GM19324 (cell line): ENCODE measurements around the gene DIRAS3.
"Not testable (repeated sequence)": the region's sequence is repeated elsewhere in the genome, so short reads cannot be mapped to it uniquely, and the experiment has no call there.

Experiments
- ATAC-seq: cut with Tn5 transposase; IDR thresholded peaks from one replicate; pipeline ENCODE4 v1.9.1; 2021; ENCODE audit warnings: mild to moderate bottlenecking, moderate library complexity; ENCODE audit not compliant: unreplicated experiment, low FRiP score

Gene DIRAS3

DNA sequence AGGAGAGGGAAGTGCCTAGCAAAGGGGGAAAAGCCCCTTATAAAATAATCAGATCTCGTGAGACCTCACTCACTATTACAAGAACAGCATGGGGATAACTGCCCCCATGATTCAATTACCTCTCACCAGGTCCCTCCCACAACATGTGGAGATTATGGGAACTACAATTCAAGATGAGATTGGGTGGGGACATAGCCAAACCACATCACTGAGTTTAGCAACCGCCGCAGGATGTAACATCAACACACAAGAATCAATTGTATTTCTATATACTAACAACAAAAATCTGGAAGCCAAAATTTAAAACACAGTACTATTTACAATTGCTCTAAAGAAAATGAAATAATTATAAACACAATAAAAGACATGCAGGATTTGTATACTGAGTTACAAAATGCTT is 21.9 kb downstream of the DIRAS3 start:
- ATAC-seq = no peak

DNA sequence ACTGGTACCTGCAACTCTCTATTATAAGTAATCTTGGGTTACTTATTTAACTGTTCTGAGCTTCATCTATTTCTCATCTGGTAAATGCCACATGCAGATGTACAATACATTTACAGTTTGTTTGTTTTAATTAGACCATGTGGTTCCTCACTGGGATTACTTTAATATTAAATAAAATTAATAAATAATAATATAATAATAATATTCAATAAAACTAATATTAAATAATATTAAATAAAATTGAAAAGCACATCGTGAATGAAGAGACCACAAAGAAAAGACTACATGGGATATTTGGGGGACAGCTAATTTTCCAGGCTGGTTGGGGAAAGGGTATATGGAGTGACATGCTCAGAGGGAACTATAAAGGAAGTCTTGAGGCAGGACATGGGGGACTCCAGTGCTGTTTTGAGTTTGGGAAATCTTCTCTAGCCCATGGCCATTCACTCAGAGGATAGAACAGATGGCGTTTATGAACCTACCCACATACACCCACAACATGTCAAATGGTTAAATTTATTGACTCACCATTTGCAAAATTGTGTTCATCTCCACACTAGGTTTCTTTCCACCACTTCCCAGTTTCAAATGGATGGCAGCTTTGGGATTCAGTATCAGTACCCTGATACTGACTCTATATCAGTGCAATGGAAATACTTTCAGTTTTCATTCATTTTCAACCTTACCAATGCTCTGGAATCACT is 25.6 kb downstream of the DIRAS3 start:
- ATAC-seq = no peak

DNA sequence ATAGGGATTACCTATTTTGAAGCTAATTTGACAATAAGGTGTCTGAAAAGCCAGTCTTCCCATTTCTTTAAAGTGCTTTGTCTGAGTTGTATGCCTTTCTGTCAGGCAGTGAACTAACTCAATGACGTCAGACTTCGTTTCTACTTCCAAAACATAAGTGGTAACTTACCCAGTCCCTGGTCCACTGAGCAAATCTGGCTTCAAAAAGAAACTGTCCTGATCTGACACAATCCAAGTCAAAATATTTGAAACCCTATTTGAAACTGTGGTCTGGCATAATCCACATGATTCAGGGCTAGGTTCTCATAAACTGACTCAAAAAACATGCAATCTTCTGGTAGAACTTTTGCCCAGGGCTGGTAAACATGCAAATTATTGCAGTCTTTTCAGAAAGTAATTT is 34.0 kb downstream of the DIRAS3 start:
- no peak for ATAC-seq

DNA sequence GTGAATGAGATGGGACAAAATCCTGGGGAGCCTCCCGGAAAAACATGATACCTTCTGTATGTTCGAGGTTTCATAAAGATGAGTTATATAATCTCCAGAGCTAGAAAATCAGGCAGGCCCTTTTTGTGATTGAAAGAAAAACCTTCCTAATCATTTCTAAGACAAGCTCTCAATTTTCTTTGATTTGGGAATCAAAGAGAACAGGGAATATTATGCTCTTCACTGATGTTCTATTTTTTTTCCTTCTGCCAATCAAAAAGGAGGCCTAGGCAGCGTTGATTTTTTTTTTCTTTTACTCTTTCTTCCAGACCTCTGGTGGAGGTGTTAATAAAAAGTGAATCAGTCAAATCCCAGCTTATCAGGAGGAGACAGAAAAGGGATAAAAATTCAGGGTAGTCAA is 34.5 kb downstream of the DIRAS3 start:
- ATAC-seq = no peak

DNA sequence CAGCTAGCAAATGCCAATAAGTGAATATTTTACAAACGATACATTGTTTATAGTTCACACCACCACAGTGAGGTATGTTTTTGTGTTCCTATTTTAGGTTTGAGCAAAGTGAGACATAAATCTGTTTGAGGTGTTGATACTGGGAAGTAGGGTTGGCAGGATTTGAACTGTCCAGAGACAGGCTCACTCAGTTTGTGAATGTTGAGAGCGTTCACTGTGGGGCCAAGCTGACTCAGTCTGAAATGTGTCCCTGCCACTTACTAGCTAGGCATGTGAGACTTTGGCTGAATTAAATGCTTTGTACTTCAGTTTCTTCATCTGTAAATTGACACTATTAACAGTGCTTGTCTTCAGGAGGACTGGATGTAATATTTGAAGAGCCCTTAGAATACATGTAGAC is 35.1 kb downstream of the DIRAS3 start:
- ATAC-seq = no peak

DNA sequence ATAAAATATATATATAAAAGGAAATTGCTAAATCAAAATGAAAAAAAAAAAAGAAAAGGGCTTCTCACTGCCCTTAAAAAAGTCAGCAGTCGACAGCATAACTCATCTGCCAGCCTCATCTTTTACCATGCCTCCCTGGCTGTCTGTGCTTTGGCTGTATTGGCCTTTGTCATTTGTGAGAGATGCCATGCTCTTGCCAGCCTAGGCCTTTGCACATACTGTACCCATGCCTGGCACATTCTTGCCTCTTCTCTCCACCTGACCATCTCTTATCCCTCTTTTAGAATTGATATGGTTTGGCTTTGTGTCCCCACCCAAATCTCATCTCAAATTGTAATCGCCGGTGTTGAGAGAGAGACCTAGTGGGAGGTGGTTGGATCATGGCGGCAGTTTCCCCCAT is 37.1 kb downstream of the DIRAS3 start:
- ATAC-seq = no peak

DNA sequence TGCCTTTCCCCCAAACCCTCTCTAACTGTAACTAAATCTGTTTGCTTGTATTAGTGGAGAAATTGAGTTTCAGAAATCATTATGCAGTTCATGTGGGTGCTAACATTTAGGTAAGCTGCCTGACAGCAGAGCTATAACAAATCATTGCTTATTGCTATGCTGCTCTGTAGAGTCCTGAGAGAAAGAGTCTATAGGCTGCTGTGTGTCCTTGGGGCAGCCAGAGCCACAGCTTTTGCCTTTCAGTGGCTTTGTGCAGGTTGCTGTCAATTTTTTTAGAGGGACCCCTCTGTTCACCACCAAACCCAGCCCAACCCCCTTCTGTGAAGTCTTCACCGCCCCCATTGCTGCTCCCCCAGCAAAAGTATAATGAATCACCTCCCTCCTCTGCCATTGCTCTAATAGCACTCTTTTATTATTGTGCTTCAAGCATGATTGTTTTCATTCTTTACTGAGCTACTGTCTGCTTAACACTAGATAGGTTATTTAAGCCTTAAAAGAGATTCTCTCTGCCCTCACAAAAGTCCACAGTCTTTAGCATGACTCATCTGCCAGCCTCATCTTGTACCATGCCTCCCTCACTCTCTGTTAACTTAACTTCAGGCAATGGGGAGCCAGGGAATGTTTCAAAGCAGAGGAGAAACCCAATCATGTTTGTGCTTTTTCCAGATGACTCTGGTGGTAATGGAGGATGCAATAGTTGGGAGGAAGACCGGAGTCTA is 38.6 kb downstream of the DIRAS3 start:
- ATAC-seq = no peak

DNA sequence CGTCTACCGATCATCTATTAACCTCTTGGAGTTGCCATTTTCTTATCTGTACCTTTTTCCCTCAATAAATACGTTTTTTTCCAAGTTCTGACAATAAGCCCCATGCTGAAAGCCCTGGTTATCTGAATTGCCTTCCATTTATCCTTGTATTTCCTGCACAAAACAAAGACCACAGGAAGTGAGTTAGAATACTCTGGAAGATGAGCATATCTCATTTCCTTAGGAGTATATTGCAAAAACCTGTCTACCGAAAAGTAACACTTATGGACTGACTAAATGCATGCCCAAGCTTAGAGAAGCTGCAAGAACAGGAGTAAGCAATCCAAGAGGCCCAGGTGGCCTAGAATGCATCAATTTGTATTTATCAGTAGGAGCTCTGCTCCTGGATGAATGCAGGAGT is 39.9 kb downstream of the DIRAS3 start:
- no peak for ATAC-seq

DNA sequence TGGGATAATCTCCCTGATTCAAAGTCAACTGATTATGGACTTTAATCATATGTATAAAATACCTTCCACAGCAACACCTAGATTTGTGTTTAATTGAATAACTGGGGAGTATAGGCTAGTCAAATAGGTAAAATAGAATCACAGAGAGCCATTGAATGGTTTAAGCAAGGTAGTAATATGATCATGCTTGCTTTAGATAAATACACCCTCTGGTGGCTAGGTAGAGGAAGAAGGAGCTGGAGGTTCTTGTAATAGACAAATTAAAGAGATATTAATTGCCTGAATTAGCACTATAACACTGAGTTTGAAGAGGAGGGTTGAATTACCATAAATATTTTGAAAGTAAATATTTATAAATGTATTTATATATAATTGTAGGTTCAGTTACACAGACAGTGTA is 40.3 kb downstream of the DIRAS3 start:
- ATAC-seq = no peak

DNA sequence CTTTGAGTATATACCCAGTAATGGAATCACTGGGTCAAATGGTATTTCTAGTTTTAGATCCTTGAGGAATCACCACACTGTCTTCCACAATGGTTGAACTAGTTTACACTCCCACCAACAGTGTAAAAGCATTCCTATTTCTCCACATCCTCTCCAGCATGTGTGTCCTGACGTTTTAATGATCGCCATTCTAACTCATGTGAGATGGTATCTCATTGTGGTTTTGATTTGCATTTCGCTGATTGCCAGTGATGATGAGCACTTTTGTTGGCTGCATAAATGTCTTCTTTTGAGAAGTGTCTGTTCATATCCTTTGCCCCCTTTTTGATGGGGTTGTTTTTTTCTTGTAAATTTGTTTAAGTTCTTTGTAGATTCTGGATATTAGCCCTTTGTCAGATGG is 46.8 kb downstream of the DIRAS3 start:
- not testable (repeated sequence) for ATAC-seq

DNA sequence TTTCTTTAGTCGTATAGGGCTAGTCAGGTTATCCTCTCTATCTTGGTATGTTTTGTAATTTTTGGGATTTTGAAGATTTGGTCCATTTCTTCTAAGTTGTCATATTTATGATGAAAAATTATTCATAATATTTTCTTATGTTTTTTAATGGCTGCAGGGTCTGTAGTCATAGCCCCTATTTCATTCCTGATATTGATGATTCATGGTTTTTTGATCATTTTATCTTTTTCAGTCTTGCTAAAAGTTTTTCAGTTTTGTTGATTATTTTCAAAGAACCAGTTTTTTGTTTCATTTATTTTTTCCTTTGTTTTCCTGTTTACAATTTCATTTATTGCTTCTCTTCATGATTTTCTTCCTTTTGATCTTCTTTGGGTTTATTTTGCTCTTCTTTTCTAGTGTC is 50.2 kb downstream of the DIRAS3 start:
- ATAC-seq = no peak

DNA sequence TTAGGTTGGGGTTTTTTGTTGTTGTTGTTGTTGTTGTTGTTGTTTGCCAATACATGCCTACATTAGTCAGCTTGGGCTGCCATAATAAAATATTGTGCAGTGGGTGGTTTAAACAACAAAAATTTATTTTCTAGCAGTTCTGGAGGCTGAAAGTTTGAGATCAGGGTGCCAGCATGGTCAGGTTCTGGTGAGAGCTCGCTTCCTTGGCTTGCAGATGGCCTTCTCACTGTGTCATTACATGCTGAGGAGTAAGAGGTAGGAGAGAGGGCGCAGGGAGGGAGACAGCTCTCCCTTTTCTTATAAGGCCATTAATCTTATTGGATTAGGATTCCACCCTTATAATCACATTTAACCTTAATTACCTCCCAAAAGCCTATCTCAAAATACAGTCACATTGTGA is 52.7 kb downstream of the DIRAS3 start:
- no peak for ATAC-seq
